Inferior parietal cortex (tissue), 1 donor: ENCODE measurements around the gene PTPRN2.

Source experiments
- DNase-seq: peaks from one replicate; pipeline ENCODE4 v3.0.0-alpha.2; 2016; ENCODE audit errors: extremely low spot score

The PTPRN2 gene

GRCh38 chr7:158401295-158401694 is 186.3 kb downstream of the PTPRN2 start:
- no peak for DNase-seq

DNA sequence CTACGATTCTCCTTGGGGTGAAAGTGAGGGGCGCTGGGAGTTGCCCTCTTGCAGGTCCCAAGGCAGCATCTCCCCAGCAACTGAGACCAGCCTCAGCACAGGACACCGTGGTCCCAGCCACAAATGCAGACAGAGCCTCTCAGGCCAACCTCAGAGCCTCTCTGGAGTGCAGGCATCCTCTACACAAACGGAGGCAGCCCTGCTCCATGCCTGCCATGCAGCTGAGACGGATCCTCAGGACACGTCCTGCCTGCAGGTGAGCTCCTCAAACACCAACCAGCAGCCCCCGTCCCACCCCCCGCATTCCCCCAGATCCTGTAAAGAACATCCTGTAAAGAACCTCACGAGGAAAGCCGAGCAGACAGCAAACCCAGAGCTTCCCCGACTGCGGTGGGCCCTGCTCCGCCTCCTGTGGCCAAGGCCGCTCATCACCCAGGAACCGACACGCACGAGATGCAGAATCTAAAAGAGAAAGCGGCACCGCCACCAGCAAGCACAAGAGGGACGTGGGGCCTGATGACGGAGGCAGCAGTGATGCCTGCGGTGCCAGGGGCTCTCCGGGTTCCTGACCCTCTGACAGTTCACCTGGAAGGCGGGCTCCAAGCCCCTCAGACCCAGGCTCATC is 186.9 kb downstream of the PTPRN2 start:
- no peak for DNase-seq

DNA sequence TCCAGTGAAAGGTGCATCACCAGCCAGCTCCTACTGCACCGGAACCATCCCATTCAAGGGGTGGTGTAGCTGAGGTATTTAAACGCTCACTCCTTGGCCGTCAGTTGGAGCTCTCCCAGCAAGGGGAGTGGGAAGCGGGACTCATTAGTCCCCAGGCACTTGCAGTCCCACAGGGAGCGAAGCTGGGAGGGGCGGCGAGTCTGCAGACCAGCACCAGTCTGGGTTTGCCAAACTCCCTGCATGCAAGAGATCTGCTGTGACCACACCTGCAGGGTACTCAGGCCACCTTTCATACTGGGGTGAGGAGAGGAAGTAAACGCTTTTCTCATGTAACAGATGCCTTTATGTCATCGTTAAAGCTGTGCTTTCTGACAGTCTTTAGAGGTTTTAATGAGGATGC is 187.9 kb downstream of the PTPRN2 start:
- no peak for DNase-seq

GRCh38 chr7:158398750-158399149 is 188.9 kb downstream of the PTPRN2 start:
- DNase-seq, result no peak

DNA sequence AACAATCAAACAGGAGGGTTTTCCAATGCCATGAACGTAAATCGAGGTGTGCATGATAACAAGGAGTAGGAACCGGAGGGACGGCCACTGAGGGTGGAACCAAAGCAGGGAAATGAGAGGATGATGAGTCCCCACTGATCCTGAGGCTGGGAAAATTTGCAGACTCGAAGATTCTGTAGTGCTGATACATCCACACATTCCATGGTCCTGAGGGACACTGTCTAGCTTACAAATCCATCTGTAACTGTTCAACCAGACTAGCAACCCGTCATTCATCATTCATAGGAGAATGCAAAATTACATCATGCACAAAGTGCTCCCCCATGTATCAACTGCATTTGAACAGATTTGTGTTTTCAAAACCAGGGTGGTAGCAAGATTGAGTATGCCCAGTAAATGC is 189.7 kb downstream of the PTPRN2 start:
- no peak for DNase-seq

DNA sequence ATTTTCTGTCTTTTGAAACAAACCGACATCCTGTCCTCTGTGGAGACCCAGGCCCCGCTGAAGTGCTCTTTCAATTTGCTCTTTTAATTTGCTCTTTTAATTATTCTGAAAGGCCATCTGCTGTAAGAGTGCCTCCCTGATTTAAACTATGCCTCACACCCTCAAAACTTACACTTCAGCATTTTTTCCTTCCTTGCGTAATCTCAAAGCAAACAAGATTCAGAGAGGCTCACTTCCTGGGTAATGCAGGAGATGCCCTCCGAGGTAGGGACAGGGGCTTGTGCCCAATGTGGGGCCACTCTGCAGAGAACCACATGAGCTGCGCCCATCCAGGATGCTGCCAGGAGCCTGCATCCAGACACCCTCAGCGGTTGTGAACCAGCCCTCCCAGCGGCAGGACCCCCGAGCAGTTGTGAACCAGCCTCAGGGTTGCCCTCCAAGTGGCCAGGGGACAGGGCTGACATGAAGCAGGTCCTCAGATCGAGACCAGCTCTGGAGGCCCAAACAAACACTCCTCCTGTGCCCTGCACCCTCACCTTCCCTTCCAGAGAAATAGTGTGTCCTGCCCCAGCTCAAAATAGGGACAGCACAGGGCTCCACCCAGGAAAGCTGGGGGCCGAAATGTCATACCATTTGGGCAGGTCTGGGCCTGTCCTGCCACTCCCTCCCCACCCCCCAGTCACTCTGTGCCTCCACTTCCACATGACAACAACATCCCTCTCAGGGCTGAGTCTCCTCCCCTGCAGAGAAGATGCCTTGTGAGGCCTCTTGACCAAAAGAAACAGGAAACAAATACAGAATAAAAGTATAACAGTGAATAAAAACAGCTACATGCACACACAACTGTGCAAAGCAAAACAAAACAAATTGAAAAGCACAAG is 190.4 kb downstream of the PTPRN2 start:
- no peak for DNase-seq

- DNase-seq, result no peak
Measured at GRCh38 chr7:158396301-158396905, 191.2 kb downstream of the PTPRN2 start.

- DNase-seq, result no peak
Measured at GRCh38 chr7:158395780-158396278, 191.8 kb downstream of the PTPRN2 start.

GRCh38 chr7:158395349-158395748 is 192.3 kb downstream of the PTPRN2 start:
- DNase-seq, result no peak

- DNase-seq, result no peak
Measured at GRCh38 chr7:158394936-158395335, 192.7 kb downstream of the PTPRN2 start.

DNA sequence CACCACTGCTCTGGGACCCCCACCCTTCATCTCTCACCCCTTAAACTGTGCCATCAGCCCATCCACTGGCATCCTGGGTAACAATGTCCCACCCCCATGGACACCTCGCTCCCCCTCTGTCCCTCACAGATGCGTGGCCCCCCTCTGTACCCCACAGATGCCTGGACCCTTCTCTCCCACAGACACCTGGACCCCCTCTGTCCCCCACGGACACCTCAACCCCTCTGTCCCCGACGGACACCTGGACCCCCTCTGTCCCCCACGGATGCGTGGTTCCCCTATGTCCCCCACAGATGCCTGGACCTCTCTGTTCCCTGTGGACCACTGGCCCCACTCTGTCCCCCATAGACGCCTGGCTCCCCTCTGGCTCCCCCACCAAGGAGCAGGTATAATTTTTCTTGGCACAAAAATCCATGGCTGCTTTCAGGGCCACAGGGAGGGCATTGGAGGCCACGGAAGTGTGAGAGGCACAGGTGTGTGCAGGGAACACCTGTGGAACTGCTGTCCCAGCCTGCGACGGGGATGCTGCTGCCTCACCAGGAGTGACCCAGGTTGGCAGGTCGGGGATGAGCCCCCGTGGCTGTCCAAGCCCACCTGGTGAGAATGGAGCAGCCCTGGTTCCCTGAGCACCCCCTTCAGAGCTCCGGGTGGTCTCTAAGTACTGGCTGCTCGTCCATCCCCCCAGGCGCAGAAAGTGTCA is 193.5 kb downstream of the PTPRN2 start:
- DNase-seq, result no peak

DNA sequence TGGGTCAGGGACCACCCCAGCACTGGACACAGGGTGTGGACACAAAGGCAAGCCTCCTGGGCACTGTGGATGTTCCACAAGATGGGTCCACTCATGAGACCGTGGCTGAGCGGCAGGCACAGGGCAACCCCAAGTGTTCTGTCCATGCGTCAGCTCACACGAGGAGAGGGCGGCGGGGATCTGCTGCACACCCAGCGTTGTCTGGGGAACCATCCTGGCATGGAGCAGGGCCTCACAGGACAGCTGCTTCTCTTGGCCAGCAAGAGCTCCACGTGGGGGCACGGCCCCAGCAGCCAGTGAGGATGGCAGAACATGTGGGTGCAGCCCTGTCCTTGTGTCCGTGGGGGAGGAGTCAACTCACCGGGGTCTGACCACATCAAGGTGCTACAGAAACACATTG is 195.4 kb downstream of the PTPRN2 start:
- no peak for DNase-seq

DNA sequence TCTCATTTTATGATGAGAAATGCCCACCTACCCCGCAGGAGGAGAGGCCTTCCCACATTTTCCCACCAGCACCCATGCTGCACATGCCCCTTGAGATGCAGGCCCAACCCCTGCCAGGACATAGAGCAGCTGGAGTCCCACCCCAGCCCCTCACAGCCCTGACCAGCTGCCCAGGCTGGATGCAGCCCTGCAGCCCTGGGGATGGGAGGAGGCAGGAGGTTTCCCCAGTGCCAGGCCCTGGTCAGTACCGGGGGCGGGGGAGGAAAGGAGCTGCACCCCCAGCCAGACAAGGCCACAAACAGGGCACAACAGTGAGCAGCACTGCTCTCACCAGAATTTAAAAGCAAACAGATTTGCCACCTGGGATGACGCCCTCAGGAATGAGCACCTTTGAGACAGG is 196.1 kb downstream of the PTPRN2 start:
- no peak for DNase-seq

DNA sequence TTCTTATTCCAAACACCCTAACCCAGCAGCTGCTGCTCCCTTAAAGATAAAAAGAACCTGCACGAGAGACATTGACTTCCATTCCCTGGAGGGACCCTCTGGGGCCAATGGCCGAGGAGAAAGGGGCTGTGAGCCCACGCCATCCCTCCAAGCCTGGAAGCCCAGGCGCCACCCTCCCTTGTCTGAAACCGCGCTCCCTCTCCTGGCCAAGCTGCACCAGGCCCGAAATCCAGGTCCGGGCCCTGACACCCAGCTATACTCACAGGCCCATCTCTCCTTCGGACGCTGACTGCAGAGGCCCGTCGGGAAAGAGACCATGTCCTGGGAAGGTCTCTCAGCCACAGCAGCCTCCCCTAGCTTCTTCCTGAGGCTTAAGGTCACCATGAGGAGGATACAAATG is 196.5 kb downstream of the PTPRN2 start:
- DNase-seq, result no peak

- no peak for DNase-seq
Measured at GRCh38 chr7:158390460-158390859, 197.2 kb downstream of the PTPRN2 start.

GRCh38 chr7:158389514-158390425 is 197.9 kb downstream of the PTPRN2 start:
- DNase-seq, result no peak

- DNase-seq, result no peak
Measured at GRCh38 chr7:158388928-158389327, 198.7 kb downstream of the PTPRN2 start.

DNA sequence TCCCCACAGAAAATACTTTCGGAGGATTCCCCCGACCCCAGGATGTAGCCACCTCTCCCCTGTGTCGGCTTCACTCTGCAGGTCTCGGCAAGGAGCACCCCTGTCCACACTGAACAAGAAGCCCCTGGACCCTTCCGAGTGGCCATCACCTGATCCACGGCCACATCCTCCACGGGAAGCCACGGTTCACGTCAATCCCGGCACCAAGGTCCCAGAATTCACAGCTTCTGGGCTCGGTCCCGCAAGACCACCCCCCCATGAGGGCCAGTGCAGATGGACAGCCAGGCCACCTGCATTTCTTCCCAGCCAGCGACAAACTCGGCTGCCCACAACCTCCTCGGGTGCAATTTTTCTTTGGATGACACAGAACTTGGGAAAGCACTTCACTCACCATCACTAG is 199.6 kb downstream of the PTPRN2 start:
- no peak for DNase-seq

DNA sequence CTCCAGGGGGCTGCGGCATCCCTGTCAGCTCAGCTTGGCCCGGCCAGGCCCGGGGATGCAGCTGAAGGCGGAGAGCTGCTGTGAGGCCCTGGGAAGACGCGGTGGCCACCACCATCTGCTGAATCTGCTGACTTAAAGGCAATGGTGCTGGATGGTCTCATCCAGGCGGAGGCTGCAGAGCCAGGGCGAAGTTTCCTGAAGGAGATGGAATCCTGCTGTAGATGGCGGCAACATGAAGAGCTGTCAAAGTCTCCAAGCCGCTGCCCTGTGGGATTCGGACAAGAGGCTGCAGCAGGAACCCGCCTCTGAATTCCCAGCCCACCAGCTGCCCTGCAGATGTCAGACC is 200.1 kb downstream of the PTPRN2 start:
- no peak for DNase-seq

DNA sequence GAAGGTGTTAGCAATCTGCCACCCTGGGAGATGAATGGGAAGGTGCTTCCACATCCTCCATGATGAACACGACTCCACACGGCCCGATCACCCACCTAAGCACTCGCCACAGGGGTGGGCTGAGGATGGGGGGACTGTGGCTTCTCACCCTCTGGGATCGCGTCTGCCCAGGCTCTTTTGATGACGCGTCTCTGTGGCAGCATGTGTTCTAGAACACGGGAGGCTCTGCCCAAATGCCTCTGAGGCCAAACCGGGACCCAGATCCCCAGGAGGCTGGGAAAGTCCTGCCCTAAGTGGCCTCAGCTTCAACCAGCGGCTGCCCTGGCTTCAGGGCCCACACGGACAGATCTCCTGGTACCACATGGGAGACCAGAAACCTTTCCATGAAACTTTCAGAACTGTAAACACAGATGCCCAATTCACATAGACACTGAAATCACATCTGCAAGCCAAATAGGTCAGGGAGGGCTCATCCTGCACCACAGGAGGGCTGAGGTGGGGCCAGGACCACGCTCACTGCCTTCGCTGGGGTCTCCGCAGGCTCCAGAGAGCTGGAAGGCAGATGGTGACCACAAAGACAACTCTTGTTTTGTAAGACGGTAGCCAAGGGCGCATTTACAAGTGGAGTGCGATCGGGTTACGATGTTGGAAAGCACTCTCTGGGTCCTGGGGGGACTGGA is 200.6 kb downstream of the PTPRN2 start:
- no peak for DNase-seq

- DNase-seq, result no peak
Measured at GRCh38 chr7:158386355-158386618, 201.3 kb downstream of the PTPRN2 start.
